B cell (primary cell): ENCODE measurements around the gene ABCC3. TPM values are rescaled to one million over a fixed set of nuclear protein-coding genes. Genes with fewer than 3 reads are reported as not detected.

Experiments
- ATAC-seq: fragments of 200-7000 bp; cut with Tn5 transposase; one replicate; pipeline ENCODE4 v1.10.0; 2021; ENCODE audit warnings: low read depth, mild to moderate bottlenecking, moderate number of reproducible peaks, moderate library complexity
- CTCF ChIA-PET: fragments of 350-600 bp; sonication (Branson Sonifier 250); formaldehyde crosslinking; loops from one replicate; lab custom pipeline; 2021; ENCODE audit warnings: antibody characterized with exemption, inconsistent platforms; lab: Charles Lee
- POLR2A ChIA-PET: fragments of 350-600 bp; sonication (Branson Sonifier 250); formaldehyde crosslinking; loops from one replicate; lab custom pipeline; 2021; ENCODE audit warnings: antibody characterized with exemption; lab: Charles Lee
- DNase-seq: peaks from one replicate; pipeline ENCODE4 v3.0.0; 2013
- H2AFZ ChIP-seq: 2 replicates; pipeline ENCODE4 v1.6.1; 2012; ENCODE audit warnings: mild to moderate bottlenecking, low read depth, low read length; ENCODE audit not compliant: insufficient read depth, poor library complexity, severe bottlenecking
- H3K27ac ChIP-seq, 2 donors: 1 replicate in 1 of 2; 2 replicates in 1 of 2; pipeline ENCODE4 v1.5.1; 2012 to 2013; ENCODE audit warnings: low read length in 2 of 2, mild to moderate bottlenecking in 2 of 2, moderate library complexity in 1 of 2
- H3K27me3 ChIP-seq, 4 experiments: fragments of 200-600 bp in 1 of 4; sonication (generic) in 1 of 4; replicated peaks in 1 of 4; 1 replicate in 2 of 4; 2 replicates in 2 of 4; pipeline versions ENCODE4 v1.6.1 to v1.7.0; 2013 to 2016; ENCODE audit warnings: low read length in 3 of 4, mild to moderate bottlenecking in 2 of 4, mixed read lengths in 1 of 4, moderate library complexity in 1 of 4; ENCODE audit not compliant: insufficient read depth in 4 of 4, control insufficient read depth in 3 of 4; ENCODE audit errors: control extremely low read depth in 1 of 4
- H3K36me3 ChIP-seq, 2 experiments: replicated peaks in 1 of 2; 1 replicate in 1 of 2; 2 replicates in 1 of 2; pipeline versions ENCODE4 v1.6.1 to v1.7.1; 2013; ENCODE audit warnings: low read length in 1 of 2; ENCODE audit not compliant: insufficient read depth in 2 of 2, control insufficient read depth in 1 of 2; ENCODE audit errors: control extremely low read depth in 1 of 2, extremely low read depth in 1 of 2
- H3K4me1 ChIP-seq, 2 donors: fragments of 200-600 bp in 1 of 2; sonication (generic) in 1 of 2; 1 replicate in 1 of 2; 2 replicates in 1 of 2; pipeline versions ENCODE4 v1.5.1 to v1.6.1; 2013 to 2017; ENCODE audit warnings: low read length in 2 of 2; ENCODE audit not compliant: control insufficient read depth in 2 of 2, insufficient read depth in 2 of 2
- H3K4me2 ChIP-seq: replicated peaks from 2 replicates; pipeline ENCODE3; 2012; ENCODE audit warnings: mild to moderate bottlenecking, low read depth, low read length; ENCODE audit not compliant: poor library complexity, severe bottlenecking
- H3K4me3 ChIP-seq, 5 experiments: fragments of 200-600 bp in 1 of 5; sonication (generic) in 1 of 5; 1 replicate in 3 of 5; 2 replicates in 2 of 5; pipeline versions ENCODE4 v1.5.1 to v1.7.0; 2011 to 2016; ENCODE audit warnings: low read length in 4 of 5, mild to moderate bottlenecking in 4 of 5, low read depth in 2 of 5, control low read depth in 1 of 5, moderate library complexity in 1 of 5; ENCODE audit not compliant: insufficient read depth in 1 of 5; ENCODE audit errors: control extremely low read depth in 1 of 5, extremely low read depth in 1 of 5
- H3K79me2 ChIP-seq: fragments of 200-600 bp; sonication (generic); one replicate; pipeline ENCODE4 v1.6.0; 2016; ENCODE audit warnings: low read length; ENCODE audit not compliant: control insufficient read depth, insufficient read depth
- H3K9ac ChIP-seq: fragments of 200-600 bp; sonication (generic); 2 replicates; pipeline ENCODE4 v1.6.1; 2017; ENCODE audit warnings: mild to moderate bottlenecking, low read length, moderate library complexity
- H3K9me3 ChIP-seq, 3 donors: one replicate each; pipeline versions ENCODE4 v1.6.1 to v1.7.1; 2013; ENCODE audit warnings: low read length in 2 of 3; ENCODE audit not compliant: control insufficient read depth in 2 of 3, insufficient read depth in 1 of 3; ENCODE audit errors: control extremely low read depth in 1 of 3
- H4K20me1 ChIP-seq: 2 replicates; pipeline ENCODE4 v1.6.0; 2012; ENCODE audit warnings: mild to moderate bottlenecking, low read length; ENCODE audit not compliant: insufficient read depth, control insufficient read depth, poor library complexity, severe bottlenecking
- H3K27ac Mint-ChIP-seq: one replicate; pipeline ENCODE4 v1.8.0; 2021; ENCODE audit warnings: mixed read lengths
- H3K27me3 Mint-ChIP-seq: one replicate; pipeline ENCODE4 v1.8.0; 2021; ENCODE audit warnings: mixed read lengths
- H3K4me1 Mint-ChIP-seq: one replicate; pipeline ENCODE4 v1.8.0; 2021; ENCODE audit warnings: mixed read lengths
- H3K4me3 Mint-ChIP-seq: one replicate; pipeline ENCODE4 v1.8.0; 2021; ENCODE audit warnings: mixed read lengths
- H3K9me3 Mint-ChIP-seq: one replicate; pipeline ENCODE4 v1.8.0; 2022; ENCODE audit warnings: mixed read lengths; ENCODE audit not compliant: insufficient read depth
- CTCF ChIP-seq: fragments of 200-600 bp; IDR thresholded peaks from one replicate; pipeline ENCODE4 v1.8.0; 2022; ENCODE audit warnings: antibody characterized with exemption, mild to moderate bottlenecking
- EZH2 ChIP-seq: IDR thresholded peaks from 2 replicates; pipeline ENCODE4 v1.6.1; 2012; ENCODE audit warnings: borderline replicate concordance, low read depth, mild to moderate bottlenecking, moderate library complexity, low read length; ENCODE audit not compliant: insufficient read depth, poor library complexity, severe bottlenecking
- WGBS: methylation state at CpG from one replicate; pipeline ENCODE4 v1.1.5; 2013; ENCODE audit warnings: missing lambda C conversion rate; ENCODE audit not compliant: insufficient coverage; 5-methylcytosine and 5-hydroxymethylcytosine counted together
- intact Hi-C: fragments of 100-400 bp; cut with micrococcal nuclease; formaldehyde crosslinking; loops from one replicate; pipeline ENCODE4 v1.10.0; 2022
- polyA plus RNA-seq: library from polyadenylated mRNA; depleted of rRNA; stranded (reverse); fragments of >200 nt; gene quantifications from 2 replicates; pipeline ENCODE4 v1.2.3, GENCODE V29; 2012
- total RNA-seq, 2 donors: library from RNA; stranded (reverse); fragments of 120-200 nt in 1 of 2; gene quantifications; 1 replicate in 1 of 2; 2 replicates in 1 of 2; pipeline versions ENCODE4 v1.2.3 to v1.2.4, GENCODE V29; 2013 to 2022

The ABCC3 gene
- total and polyA plus RNA-seq, 2 donors (not counting 1 experiment from before 2014, with no cell fraction given) = 0.05 to 0.60 TPM

GRCh38 chr17:50689251-50689650 is 54.6 kb downstream of the ABCC3 start:
- Mint-ChIP-seq H3K4me1 (no peaks in the 10 kb centered on the region), H3K27me3 (no peaks in the 10 kb centered on the region), H3K27ac (no peak overlapping the region), H3K4me3 (no peak overlapping the region), H3K9me3 (no peaks in the 10 kb centered on the region)
- Histone ChIP-seq H3K36me3 (peaks cover 3 to 19% of the 10 kb centered on the region in 2 experiments), H3K9me3 (no peaks in the 10 kb centered on the region), H3K79me2 (no peaks in the 10 kb centered on the region), H3K27ac (no peak overlapping the region), H3K4me3 (no peak overlapping the region), H3K4me1 (no peaks in the 10 kb centered on the region), H2AFZ (no peak overlapping the region), H3K4me2 (no peak overlapping the region), H3K9ac (no peak overlapping the region), H4K20me1 (no peaks in the 10 kb centered on the region), H3K27me3 (no peaks in the 10 kb centered on the region)
- ChIA-PET POLR2A (no interaction called here), CTCF (no interaction called here)
- intact Hi-C loops = no loop called here
- DNase-seq (no peak), ATAC-seq (no peak)
- 80% methylated on average over 2 of the region's 4 CpGs for WGBS
- TF ChIP-seq EZH2 (no peak), CTCF (no peak)

GRCh38 chr17:50689956-50690886 is 55.5 kb downstream of the ABCC3 start:
- H2AFZ ChIP-seq = no peak overlapping the region
- peaks cover 3 to 23% of the 10 kb centered on the region in 2 experiments for H3K36me3 ChIP-seq
- H3K27me3 ChIP-seq = no peaks in the 10 kb centered on the region
- no peak for ATAC-seq
- no peak overlapping the region for H3K4me2 ChIP-seq
- Mint-ChIP-seq H3K9me3 (no peaks in the 10 kb centered on the region), H3K27me3 (no peaks in the 10 kb centered on the region), H3K4me1 (no peaks in the 10 kb centered on the region), H3K27ac (no peak overlapping the region), H3K4me3 (no peak overlapping the region)
- H3K4me3 ChIP-seq = no peak overlapping the region
- 95% methylated on average over 18 of the region's 19 CpGs for WGBS
- no peak overlapping the region for H3K27ac ChIP-seq
- CTCF ChIA-PET = no interaction called here
- no peaks in the 10 kb centered on the region for H3K9me3 ChIP-seq
- no peak overlapping the region for H3K9ac ChIP-seq
- intact Hi-C loops = no loop called here
- DNase-seq = no peak
- no peaks in the 10 kb centered on the region for H3K79me2 ChIP-seq
- no peak for TF ChIP-seq CTCF
- TF ChIP-seq EZH2 = no peak
- no peaks in the 10 kb centered on the region for H4K20me1 ChIP-seq
- no peaks in the 10 kb centered on the region for H3K4me1 ChIP-seq
- POLR2A ChIA-PET = no interaction called here
